HUES64 (cell line): ENCODE measurements around the gene ACKR2.

ENCODE experiments used
- H3K27ac ChIP-seq: 2 replicates; pipeline ENCODE4 v1.7.0; 2013; ENCODE audit warnings: low read depth, low read length, inconsistent platforms
- H3K27me3 ChIP-seq: 2 replicates; pipeline ENCODE4 v1.6.1; 2013; ENCODE audit warnings: mild to moderate bottlenecking, low read length; ENCODE audit not compliant: insufficient read depth
- H3K36me3 ChIP-seq: 2 replicates; pipeline ENCODE4 v1.6.1; 2013; ENCODE audit warnings: mild to moderate bottlenecking, low read length; ENCODE audit not compliant: insufficient read depth
- H3K4me1 ChIP-seq: 2 replicates; pipeline ENCODE4 v1.6.1; 2013; ENCODE audit warnings: mild to moderate bottlenecking, low read length, moderate library complexity; ENCODE audit not compliant: insufficient read depth
- H3K4me3 ChIP-seq: 2 replicates; pipeline ENCODE4 v1.5.1; 2013; ENCODE audit warnings: mild to moderate bottlenecking, low read length, moderate library complexity
- H3K9ac ChIP-seq: 2 replicates; pipeline ENCODE4 v1.6.1; 2013; ENCODE audit warnings: mild to moderate bottlenecking, low read depth, low read length
- H3K9me3 ChIP-seq: 2 replicates; pipeline ENCODE4 v1.6.1; 2013; ENCODE audit warnings: low read depth, low read length; ENCODE audit not compliant: insufficient read depth
- WGBS: fragments of 150-250, 120-280 bp; methylation state at CpG from one replicate; pipeline ENCODE4 v1.1.7; 2013; ENCODE audit warnings: missing lambda C conversion rate; 5-methylcytosine and 5-hydroxymethylcytosine counted together

ACKR2 gene

DNA sequence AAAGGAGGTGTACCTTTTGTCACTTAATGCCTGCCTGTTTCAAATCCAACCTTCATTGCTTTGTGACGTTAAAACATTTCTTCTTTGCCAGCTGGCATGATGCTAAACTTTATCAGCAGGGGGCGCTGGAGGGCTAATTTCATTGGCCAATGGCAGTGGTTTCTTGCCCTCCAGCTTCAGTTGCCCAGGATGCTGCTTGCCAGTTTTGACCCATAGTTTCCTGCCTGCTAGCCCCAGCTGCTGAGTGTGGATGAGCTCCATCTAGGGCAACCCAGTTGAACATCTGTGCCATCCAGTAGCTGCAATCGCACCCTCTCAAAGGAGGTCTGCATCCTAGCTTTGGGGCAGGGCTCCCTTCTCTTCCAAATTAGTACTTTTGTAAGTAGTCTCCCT, 22.1 kb downstream of the ACKR2 start:
- no peaks in the 10 kb centered on the region for H3K36me3 ChIP-seq
- peaks cover 8% of the 10 kb centered on the region for H3K4me1 ChIP-seq
- H3K9me3 ChIP-seq, result no peaks in the 10 kb centered on the region
- no peak overlapping the region for H3K27ac ChIP-seq
- H3K4me3 ChIP-seq, result no peak overlapping the region
- H3K9ac ChIP-seq, result no peak overlapping the region
- 29% methylated on average over 3 of the region's 3 CpGs for WGBS
- no peaks in the 10 kb centered on the region for H3K27me3 ChIP-seq

GRCh38 chr3:42836150-42837123, 27.2 kb downstream of the ACKR2 start:
- 96% methylated on average over 5 of the region's 5 CpGs for WGBS
- no peaks in the 10 kb centered on the region for H3K9me3 ChIP-seq

GRCh38 chr3:42838571-42838970, 29.3 kb downstream of the ACKR2 start:
- WGBS, result 94% methylated on average over 3 of the region's 4 CpGs
- Histone ChIP-seq H3K36me3 (no peaks in the 10 kb centered on the region), H3K27me3 (no peaks in the 10 kb centered on the region), H3K27ac (no peak overlapping the region), H3K4me3 (no peak overlapping the region), H3K9ac (no peak overlapping the region), H3K9me3 (no peaks in the 10 kb centered on the region), H3K4me1 (no peaks in the 10 kb centered on the region)

More at GRCh38 chr3:42836150-42837123, 27.2 kb downstream of the ACKR2 start:
- Histone ChIP-seq H3K9ac (no peak overlapping the region), H3K27me3 (no peaks in the 10 kb centered on the region), H3K4me1 (no peaks in the 10 kb centered on the region), H3K4me3 (no peak overlapping the region), H3K27ac (no peak overlapping the region), H3K36me3 (no peaks in the 10 kb centered on the region)

- no peaks in the 10 kb centered on the region for H3K27me3 ChIP-seq
- no peaks in the 10 kb centered on the region for H3K36me3 ChIP-seq
- WGBS, result 76% methylated on average over 7 of the region's 7 CpGs
- H3K9me3 ChIP-seq, result no peaks in the 10 kb centered on the region
- H3K9ac ChIP-seq, result no peak overlapping the region
- H3K27ac ChIP-seq, result no peak overlapping the region
- no peak overlapping the region for H3K4me3 ChIP-seq
- H3K4me1 ChIP-seq, result peaks cover 9% of the 10 kb centered on the region; the same call in 1 of the 2 replicates
Observed at GRCh38 chr3:42839616-42840015, 30.4 kb downstream of the ACKR2 start.

DNA sequence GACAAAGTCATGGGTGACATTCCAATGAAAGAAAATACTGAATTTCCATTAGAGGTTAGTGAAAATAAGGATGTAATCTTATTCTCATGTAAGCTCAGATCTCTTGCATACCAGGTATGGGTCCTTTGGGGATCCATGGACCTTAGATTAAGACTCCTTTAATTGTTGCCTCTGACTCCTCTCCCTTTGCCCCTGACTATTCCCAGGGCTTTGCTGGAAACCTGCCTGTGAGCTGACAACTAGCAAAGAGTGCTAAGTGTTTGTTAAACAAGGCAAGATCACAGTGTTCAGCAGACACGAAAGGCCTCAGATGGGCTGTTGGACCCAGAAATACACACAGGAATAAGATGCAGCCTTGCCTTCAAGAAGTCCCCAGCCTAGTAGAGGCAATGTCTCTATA, 32.1 kb downstream of the ACKR2 start:
- Histone ChIP-seq H3K9me3 (no peaks in the 10 kb centered on the region), H3K9ac (no peak overlapping the region), H3K27me3 (no peaks in the 10 kb centered on the region), H3K4me3 (no peak overlapping the region), H3K4me1 (peaks cover 12% of the 10 kb centered on the region; the same call in 1 of the 2 replicates), H3K27ac (no peak overlapping the region), H3K36me3 (no peaks in the 10 kb centered on the region)
- WGBS, result 93% methylated on average over 1 of the region's 1 CpG

- WGBS, result 92% methylated on average over 5 of the region's 6 CpGs
- no peak overlapping the region for H3K4me3 ChIP-seq
- no peaks in the 10 kb centered on the region for H3K36me3 ChIP-seq
- H3K27me3 ChIP-seq, result no peaks in the 10 kb centered on the region
- no peaks in the 10 kb centered on the region for H3K9me3 ChIP-seq
- no peak overlapping the region for H3K27ac ChIP-seq
- H3K4me1 ChIP-seq, result peaks cover 12% of the 10 kb centered on the region; the same call in 1 of the 2 replicates
- H3K9ac ChIP-seq, result no peak overlapping the region
Observed at GRCh38 chr3:42843713-42844411, 34.6 kb downstream of the ACKR2 start.

DNA sequence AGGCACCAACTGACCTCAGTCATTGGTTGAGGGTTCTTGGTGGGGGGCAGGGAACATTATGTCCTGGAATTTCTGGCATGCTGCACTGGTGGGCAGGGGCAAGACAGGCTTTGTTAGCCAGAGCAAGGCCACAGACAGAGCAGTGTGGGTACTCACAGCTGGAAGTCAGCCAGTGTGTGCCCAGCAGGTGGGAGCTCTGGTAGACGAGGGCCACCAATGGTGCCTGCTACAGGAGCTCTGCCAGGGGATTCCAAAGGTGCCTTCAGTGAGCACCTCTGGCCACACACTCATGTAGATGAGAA, 35.1 kb downstream of the ACKR2 start:
- H3K27me3 ChIP-seq, result no peaks in the 10 kb centered on the region
- H3K9me3 ChIP-seq, result no peaks in the 10 kb centered on the region
- peaks cover 12% of the 10 kb centered on the region; the same call in 1 of the 2 replicates for H3K4me1 ChIP-seq
- H3K9ac ChIP-seq, result no peak overlapping the region
- 41% methylated on average over 1 of the region's 1 CpG for WGBS
- H3K36me3 ChIP-seq, result no peaks in the 10 kb centered on the region
- no peak overlapping the region for H3K4me3 ChIP-seq
- no peak overlapping the region for H3K27ac ChIP-seq

GRCh38 chr3:42844815-42845214, 35.6 kb downstream of the ACKR2 start:
- WGBS, result 78% methylated on average over 4 of the region's 4 CpGs
- Histone ChIP-seq H3K27me3 (no peaks in the 10 kb centered on the region), H3K9me3 (no peaks in the 10 kb centered on the region), H3K27ac (no peak overlapping the region), H3K9ac (no peak overlapping the region), H3K4me3 (no peak overlapping the region), H3K4me1 (peaks cover 12% of the 10 kb centered on the region; the same call in 1 of the 2 replicates), H3K36me3 (no peaks in the 10 kb centered on the region)

DNA sequence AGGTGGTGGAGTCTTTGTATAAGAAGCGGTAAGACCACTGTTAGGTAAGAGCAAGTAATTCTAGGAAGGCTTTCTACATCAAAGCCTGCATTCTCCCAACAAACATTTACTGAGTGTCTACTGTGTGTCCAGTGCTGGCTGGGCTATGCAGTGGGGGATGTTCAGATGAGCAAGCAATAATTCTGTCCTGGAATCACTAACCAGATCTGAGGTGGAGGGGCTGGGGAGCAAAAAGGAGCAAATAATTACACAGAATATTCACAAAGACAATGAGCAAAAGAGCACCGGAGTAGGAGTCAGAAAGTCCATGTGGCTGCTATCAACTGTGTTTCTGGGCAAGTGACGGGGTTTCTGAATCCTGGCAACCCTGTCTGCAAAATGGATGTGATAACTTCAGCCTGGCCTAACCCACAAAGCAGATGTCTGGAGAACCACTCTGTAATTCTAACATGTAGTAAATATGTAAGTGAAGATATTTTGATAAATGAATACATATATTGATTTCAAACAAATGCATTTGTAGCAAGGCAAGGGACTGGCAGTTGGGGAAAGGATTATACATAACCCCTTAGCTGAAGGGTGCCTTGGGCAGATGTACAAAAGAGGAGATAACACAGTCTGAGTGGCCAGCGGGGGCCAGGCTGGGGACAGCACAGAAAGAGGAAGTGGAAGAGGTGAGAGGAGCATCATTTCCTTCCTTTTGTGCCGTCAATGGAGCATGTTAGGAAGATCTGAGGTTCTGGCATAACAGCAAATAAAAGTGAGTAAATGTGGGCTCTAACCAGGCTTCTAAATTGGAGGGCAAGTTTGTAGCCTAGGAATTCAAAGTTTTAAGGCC, 37.7 kb downstream of the ACKR2 start:
- Histone ChIP-seq H3K9ac (no peak overlapping the region), H3K4me3 (no peak overlapping the region), H3K36me3 (no peaks in the 10 kb centered on the region), H3K27ac (no peak overlapping the region), H3K27me3 (no peaks in the 10 kb centered on the region), H3K4me1 (peaks cover 12% of the 10 kb centered on the region; the same call in 1 of the 2 replicates), H3K9me3 (no peaks in the 10 kb centered on the region)
- 72% methylated on average over 5 of the region's 5 CpGs for WGBS

DNA sequence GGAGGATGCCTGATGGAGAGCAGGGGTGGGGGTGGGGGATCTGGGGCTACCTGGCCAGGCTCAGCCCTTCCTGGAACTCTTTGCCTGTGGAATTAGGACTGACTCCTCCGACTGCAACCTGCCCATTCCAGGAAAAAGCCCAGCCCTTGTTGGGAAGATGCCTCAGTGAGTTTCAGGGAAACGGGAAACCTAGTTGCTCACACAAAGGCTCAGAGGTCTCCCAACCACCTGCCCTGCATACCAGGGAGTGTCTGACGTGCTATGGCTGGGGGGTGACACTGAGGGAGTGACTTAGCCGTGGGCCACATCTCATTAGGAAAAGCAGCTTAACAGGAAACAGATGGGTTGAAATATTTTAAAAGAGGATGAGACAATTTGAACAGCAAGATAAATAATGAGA, 38.5 kb downstream of the ACKR2 start:
- 78% methylated on average over 4 of the region's 4 CpGs for WGBS
- no peaks in the 10 kb centered on the region for H3K27me3 ChIP-seq
- H3K9ac ChIP-seq, result no peak overlapping the region

More for the DNA sequence above, 38.5 kb downstream of the ACKR2 start:
- Histone ChIP-seq H3K36me3 (no peaks in the 10 kb centered on the region), H3K4me1 (peaks cover 12% of the 10 kb centered on the region; the same call in 1 of the 2 replicates), H3K27ac (no peak overlapping the region), H3K9me3 (no peaks in the 10 kb centered on the region), H3K4me3 (no peak overlapping the region)
